Measurements from ENCODE around the gene CXXC5.

The CXXC5 gene

DNA sequence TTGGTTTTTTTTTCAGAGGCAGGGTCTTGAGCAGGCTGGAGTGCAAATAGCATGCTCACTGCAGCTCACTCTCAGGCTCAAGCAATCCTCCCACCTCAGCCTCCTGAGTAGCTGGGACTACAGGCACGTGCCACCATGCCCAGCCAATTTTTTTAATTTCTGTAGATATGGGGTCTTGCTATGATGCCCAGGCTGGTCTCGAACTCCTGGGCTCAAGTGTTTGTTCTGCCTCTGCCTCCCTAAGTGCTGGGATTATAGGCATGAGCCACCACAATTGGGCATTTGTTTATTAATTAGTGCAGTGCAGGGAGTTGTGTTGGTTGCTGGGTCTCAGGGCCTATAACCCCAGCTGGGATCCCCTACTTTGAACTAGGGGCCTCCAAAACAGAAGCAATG, 47.0 kb downstream of the CXXC5 start:
- DNase-seq (ENCODE audit: low spot score): no peak

DNA sequence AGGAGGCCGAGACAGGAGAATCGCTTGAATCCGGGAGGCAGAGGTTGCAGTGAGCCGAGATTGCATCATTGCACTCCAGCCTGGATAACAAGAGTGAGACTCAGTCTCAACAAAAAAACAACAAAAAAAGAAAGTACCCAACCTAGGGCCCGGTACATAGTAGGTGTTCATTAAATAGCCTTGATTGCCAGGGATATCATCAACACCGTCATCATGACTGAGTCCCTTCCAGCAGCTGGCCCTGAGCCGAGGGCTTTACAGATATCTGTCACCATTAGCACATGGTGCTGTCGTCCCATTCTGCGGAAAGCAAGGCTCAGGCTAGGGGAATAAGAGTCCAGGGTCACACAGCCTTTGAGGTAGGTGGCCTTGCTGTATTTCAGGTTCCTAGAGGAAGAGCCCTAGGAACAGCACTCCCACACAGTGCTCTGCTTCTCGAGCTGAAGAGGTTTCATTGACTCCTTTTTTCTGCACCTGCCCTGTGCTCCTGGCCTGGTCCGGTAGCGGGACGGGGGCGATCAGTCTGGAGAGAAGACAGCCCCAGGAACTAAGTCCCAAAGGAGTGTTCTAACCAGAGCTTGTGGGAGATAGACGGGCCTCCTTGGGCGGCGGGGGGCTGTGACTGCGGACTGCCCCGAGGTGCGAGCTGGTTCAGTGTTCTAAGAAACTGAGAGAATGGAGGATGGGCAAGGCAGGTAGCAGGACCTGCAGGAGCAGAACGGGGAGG, 48.2 kb downstream of the CXXC5 start:
- no peak for DNase-seq (ENCODE audit: low spot score)

DNA sequence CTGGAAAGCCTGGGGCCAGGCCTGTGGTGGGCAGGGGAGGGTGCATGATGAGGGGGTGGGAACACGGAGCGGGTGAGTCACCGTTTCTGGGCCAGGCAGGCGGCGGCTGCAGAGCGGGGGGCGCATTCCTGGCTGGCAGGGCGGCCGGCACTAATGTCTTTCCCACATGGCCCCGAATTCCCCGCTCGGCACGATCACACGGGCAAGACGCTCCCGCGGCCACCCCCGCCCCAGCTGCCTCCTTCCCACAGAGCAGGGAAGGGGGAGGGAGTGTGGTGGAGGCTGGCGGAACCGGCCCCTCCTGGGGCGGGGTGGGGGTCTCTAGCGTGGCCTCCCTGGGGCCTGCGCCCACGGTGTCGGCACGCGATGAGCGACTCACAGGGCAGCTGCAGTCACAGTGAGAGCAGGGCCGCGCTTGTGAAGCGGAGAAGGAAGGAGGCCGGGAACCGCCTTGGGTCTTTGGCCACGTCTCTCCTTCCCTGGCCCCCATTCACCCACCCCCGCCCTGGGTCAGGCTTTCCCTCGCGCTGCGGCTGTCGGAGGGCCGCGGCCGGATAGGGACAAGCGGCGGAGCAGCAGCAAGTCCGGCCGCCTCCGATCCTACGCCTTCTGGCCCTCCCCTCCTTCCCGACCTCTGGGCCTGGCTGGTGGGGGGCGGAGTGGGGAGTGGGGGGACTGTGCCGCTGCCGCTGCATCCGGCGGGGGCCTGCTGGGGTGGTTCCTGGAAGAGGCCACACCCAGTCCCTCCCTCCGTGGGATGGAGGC, 48.9 kb downstream of the CXXC5 start:
- DNase-seq (ENCODE audit: low spot score): no peak

DNA sequence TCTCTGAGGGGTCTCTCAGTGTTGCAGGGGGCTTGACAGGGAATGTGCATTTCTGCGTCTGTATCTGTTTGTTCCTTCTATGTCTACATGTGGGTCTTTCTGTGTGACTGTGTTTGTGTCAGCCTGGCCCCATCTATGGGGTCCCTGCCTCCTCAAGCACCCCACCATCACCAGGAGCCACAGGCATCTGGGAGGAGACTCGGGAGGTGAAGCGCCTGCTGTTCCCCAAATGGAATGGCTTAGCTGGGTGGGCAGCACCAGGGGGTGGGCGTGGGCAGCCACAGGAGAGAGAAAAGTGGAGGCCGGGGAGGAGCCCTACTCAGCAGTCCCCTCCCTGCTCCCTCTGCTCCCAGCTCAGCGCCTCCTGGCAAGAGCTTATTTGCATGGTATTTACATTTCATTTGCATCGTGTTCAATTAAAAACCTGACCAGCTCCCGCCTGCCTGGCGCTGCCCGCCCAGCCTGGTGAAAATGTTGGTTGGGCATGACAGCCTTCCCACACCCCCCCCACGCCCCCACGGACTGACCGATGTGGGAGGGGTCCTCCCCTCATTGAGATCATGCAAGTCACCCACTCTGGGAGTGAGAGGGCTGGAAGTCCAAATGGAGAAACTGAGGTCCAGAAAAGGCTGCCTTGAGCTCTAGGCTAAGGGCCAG, 50.5 kb downstream of the CXXC5 start:
- peak; percentile 53 for DNase-seq (ENCODE audit: low spot score)

DNA sequence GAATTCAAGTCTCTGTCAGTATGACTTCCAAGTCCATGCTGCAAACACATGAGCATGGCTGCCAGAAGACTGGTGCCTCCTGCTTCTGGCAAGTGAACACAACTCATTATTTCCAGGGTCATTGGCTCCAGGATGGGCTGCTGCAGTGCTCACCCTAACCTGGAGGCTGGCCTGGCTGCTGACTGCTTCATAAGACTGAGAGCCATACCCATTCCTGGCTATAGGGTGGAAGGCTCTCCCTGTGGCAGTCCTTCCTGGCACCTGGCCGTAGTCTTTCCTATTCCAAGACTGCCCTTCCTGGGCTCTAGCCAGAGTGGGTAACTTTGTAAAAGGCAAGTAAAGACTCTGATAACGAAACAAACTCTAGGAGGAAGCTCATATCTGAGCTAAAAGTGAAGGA, 51.2 kb downstream of the CXXC5 start:
- no peak for DNase-seq (ENCODE audit: low spot score)

DNA sequence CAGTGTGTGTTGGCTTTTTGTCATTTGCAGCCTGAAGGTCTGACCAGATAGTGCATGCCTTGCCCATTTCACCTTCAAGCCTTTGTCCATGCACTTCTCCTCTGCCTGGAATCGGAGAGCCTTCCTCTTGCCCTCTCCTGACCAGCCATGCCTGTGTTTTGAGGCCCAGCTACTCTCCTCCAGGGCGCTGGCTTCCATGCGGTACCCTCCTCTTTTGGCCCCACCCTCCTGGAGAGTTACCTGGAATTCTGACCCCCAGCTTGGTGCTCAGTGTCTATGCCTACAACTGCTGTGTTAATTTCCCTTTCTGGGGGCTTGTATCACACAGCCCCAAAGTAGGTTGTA, 52.5 kb downstream of the CXXC5 start:
- no peak for DNase-seq (ENCODE audit: low spot score)

DNA sequence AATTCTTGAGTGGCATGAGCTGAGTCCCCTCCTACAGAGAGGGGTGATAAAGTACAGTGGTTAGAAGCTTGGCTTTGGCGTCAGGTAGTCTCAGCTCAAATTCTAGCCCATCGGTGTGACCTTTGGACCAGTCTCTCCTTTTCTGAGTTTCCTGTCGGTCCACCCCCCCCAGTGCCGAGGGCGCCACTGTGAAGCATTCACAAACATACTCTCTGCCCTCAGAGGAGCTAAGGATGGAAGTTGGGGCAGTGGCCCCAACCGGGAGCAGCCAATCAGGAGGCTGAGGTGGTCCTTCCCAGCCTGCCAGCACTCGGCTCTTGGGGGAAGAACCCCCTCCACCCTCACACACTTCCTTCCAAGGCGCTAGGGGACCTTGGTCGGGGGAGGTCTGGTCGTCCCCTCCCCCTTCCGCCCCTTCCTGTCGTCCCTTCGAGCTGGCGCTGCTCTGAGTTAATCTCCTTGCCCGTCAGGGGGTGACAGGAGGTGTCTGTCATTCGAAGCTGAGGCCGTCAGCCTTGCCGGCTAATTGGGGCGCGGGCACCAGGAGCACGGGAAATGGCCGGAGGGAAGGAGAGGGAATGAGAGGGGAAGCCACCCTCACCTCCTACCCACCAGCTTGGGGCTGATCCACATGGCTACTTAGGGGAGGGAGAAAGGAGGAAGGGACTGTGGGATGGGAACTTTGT, 53.0 kb downstream of the CXXC5 start:
- no peak for DNase-seq (ENCODE audit: low spot score)

DNA sequence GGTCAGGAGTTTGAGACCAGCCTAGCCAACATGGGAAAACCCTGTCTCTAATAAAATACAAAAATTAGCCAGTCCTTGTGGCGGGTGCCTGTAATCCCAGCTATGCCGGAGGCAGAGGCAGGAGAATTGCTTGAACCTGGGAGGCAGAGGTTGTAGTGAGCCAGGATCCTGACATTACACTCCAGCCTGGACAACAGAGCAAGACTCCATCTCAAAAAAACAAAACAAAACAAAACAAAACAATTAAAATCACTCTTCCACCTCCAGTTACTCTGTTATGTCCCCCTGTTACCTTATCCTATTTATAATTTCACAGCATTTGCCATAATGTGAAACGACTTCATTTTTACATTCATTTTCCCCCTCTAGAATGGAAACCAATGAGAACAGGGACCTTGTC, 54.4 kb downstream of the CXXC5 start:
- DNase-seq (ENCODE audit: low spot score): no peak

DNA sequence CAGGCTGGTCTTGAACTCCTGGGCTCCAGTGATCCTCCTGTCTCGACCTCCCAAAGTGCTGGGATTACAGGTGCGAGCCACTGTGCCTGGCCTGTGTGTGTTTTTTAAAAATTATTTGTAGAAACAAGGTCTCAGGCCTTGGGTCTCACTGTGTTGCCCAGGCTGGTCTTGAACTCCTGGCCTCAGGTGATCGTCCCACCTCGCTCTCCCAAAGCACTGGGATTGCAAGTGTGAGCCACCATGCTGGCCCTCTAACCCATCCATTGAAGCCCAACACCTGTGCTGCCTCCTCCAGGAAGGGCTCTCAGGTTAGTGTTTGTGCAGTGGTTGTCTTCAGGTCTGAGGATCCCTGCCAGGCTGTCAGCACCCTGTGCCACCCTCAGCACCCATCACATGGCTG, 56.6 kb downstream of the CXXC5 start:
- no peak for DNase-seq (ENCODE audit: low spot score)

DNA sequence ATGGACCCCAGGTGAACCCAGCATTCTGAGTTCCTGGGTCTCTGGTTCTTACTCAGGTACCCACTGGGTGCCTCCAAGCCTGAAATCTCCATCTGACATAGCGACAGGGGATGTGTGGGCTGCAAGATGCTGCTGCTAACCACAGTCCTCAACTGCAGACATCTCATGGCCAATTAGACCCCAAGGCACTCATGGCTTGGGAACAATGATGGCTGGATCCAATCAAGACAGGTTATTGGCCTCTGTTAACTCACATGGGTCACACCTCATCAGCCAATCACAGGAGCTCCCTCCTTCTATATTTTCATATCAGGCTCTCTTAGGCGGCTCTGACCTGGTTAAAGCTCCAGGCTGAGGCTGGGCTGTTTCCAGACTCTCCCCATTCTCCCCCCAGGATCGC, 57.0 kb downstream of the CXXC5 start:
- DNase-seq (ENCODE audit: low spot score): no peak

DNA sequence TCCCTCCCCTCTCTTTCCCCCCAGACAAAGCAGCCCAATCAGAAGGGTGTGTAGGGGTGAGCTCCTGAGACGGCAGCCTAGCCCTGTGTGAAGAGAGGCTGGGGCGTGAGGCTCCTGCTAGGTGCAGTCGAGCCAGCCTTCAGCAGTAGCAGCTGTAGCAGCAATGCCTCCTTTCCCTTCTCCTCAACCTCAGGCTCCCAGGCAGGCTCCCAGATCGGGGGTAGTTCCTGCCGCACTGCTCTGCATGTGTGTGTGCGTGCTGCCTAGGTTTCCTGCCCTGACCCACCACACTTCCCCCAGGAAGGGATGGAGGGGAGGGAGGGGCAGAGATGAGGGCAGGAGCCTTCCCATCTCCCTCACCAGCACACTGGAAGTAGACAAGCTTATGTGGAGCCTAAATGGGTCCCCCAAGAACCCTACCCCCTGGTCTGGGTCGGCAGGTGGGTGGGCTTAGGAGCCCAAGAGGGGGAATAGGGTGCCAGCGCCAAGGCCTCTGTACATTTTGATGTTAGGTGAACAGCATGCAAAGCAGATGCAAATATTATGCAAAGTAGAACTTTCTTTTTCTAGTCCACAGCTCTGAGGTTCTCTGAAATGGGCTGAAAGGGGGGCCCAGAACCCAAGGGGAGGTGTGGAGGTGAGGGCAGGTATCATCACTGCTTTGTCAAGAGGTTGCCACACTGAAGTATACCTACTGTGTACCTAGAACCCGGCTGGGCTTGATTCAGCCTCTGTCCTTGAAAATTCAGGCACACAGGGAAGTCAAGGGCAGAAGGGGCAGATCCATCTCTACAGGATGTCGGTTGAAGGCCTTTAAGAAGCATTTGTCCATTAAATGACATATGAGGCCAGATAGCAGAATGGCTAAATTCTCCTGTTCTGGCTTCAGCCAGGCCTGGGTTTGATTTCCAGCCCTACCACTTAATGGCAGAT, 57.8 kb downstream of the CXXC5 start:
- no peak for DNase-seq (ENCODE audit: low spot score)

DNA sequence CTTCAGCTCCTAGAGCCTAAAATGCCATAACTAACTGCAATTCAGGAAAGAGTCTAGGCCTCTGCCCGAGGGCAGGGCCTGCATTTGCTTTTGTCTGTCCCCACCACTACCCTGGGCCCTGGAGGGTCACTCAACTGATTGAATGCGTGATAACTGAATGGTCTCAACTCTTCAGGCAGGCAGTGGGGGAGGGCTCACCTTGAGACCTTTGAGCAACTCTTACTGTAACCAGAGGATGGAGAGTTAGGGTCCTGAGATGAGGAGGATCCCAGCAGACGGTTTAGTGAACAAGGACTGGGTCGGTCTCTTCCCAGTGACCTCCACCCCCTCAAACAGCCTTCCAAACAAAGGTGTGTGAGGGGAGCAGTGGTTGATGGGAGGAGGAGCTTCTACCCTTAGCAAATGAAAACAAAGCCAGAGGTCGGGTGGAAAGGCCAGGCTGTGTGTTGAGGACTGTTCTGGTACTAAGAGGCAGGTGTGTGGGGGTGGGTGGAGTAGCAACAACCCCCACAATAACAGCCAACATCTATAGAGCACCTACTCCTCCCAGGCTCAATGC, 59.4 kb downstream of the CXXC5 start:
- DNase-seq (ENCODE audit: low spot score): no peak

DNA sequence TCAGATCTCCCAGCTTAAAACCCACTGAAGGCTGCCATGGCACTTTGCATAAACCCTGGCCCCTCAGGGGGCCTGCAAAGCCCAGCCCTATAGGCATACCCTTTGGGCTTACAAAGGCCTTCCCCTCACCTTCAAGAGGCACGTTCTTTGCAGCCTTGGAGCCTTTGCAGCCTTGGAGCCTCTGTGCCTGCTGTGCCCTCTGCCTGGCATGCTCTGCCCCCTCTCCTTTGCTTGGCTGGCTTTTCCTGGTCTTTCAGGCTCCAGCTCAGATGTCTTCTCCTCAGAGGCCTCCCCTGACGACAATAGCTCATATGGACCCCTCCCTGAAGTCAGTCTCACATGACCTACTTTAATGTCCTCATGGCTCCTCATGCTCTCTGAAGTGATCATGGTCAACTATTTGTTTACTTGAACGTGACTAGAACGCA, 60.3 kb downstream of the CXXC5 start:
- DNase-seq (ENCODE audit: low spot score): no peak

DNA sequence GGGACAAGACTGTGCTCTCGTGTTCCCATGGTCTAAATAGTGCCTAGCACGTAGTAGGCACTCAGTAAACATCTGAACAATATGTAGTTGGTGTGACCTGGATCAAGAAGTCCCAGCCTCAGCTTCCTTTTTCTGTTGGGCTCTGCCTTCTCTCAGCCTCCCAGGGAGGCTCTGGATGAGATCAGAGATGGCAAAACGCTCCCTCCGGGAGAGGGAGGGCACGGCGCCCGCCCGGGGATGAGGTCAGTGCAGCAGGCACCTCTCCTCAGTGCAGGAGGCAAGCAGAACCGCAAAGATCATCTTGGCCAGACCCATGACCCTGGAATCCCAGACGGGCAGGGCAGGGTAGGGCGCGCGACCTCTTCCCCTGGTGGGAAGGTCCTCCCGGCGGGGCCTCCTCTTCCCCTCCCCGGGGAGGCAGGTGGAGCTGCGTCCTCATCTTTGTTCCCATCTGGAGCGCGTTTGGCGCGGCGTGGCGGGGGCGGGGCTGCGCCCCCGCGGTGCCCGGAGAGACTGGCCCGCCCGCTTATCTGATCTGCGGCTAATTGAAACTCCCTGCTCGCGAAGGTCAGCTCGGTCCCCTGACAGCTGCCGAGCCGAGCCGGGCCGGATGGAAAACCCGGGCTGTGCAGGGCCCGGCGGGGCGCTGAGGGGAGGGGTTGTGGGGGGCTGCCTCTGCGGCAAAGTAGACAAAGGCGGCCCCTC, 60.9 kb downstream of the CXXC5 start:
- peak; percentile 45 for DNase-seq (ENCODE audit: low spot score)

DNA sequence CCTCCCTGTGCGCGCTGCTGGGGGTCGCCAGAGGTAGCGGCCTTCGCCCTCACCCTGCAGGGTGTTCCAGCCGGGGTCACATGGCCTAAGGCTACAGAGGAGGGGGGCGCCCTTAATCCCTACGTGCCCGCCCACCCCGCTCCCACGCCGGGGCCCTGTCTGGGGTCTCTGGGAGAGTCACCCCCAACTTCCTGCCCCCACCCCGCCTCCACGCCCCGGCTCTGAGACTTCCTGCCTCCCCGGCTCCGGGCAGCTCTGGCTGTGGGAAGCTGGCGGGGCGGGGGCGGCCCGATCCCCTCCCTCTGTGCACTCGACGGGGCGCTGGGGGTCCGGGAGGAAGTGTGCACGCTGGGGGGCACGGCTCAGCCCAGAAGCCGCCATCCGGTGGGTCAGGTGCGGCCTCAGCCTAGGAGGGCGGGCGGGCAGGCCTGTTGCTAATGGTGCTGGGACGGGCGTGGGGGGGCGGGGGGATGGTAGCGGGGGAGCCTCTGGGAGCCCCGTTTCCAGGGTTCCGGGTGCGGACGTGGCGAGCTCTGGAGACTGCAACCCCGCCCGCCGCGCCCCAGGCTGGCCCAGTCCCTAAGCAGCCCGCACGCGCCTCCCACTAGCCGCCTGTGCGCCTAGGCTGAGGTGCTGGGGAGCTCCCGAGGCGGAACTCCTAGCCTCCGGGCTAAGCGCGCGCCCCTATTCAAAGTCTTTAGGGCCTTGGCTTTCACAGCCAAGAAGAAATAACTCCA, 61.6 kb downstream of the CXXC5 start:
- DNase-seq (ENCODE audit: low spot score): peak; percentile 59

DNA sequence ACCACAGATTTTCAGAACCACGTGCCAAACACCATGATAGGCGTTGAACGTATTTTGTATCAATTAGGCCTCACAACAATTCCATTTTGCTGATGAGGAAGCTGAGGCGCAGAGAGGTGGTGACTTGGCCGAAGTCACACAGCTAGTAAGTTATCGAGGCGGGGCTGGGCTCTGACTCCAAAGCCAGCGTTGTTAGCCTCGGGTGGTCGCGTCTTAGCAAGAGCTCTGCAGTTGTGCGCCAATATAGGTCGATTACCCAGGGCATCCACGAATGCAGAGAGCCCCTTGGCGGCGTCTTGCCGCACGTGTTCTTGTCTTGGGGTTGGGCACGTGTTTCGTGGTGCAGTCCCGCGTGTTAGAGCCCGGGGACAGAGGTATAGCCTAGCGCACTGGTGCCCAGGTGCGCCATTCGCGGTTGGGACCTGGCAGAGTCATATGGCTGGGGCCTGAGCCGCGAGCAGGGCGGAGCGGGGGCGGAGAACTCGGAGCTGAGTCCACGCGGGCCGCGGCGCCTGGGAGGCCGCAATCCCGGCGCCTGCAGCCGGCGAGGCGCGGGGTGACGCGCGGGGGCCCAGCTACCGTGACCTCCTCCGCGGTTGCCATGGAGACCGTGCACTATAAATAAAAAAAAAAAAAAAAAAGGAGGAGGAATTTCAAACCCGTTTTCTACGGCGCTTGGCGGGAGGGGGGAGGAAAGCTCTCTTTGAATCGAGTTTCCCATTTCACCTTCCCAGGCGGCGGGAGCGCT, 62.3 kb downstream of the CXXC5 start:
- peak; percentile 79 for DNase-seq (ENCODE audit: low spot score)

DNA sequence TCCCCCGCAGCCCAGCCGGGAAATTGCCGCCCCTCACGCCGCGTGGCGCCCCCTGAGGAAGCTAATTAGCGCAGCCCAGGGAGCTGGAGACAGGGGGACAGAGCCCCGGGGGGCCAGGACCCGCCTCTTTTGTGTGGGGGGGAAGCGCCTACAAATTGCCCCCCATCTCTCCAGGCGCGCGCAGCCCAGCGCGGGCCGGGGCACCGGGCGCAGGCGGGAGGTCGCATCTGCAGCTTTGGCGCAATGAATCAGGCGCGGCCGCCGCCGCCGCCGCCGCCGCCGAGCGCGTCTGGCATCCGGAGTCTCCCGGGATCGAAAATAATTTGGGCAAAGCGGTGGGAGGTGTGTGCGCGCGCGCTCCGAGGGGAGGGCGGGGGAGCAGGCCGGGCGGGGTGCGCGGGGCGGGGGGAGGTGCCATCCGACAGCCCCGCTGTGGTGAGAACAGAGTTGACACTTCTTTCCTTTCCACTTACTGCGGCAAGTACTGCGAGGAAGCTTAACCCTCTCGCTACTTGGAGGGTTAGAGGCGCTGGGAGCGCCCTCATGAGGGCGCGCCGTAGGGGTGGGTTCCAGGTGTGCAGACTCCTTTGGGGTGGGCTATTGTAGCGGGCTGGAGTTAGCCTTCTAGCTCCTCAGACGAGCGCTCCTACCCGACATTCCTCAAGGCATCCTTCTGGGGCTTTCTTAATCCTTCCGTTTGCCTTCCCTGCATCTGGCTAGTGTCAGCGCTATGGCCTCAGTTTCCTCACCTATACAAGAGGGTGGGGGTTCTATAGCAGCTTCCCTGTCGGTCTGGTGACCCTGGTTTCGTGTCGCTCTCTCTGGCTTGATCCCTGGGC, 63.1 kb downstream of the CXXC5 start:
- DNase-seq (ENCODE audit: low spot score): peak; percentile 68

DNA sequence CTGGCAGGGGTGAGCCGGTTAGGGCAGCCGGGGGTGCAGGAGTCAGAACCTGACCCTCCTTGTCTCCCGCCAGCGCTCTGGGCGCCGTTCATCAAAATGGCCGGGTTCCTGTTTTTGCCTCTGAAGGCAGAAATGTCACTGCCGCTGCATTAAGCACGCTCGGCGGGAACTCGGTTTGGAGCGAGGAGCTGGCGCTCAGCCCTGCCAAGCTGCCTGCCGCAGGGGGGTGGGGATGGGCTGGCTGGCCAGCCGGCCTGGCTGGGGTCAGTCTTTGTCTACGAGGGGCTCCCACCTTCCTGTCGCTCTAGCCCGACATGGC, 63.7 kb downstream of the CXXC5 start:
- DNase-seq (ENCODE audit: low spot score): no peak
